Adipose tissue (tissue), 3 donors: ENCODE data around the gene TMEM87B. TPM values are rescaled to one million over a fixed set of nuclear protein-coding genes. Genes with fewer than 3 reads are reported as not detected.

Experiments used
- H3K27ac ChIP-seq: one replicate; pipeline ENCODE4 v1.5.1; 2013; ENCODE audit warnings: low read depth, low read length
- WGBS, 3 donors: extraction: QIAGEN DNeasy Blood & Tissue Kit; methylation state at CpG; one replicate each; pipeline ENCODE4 v1.1.7; 2013; 5-methylcytosine and 5-hydroxymethylcytosine counted together
- polyA plus RNA-seq, 3 donors: library from polyadenylated mRNA; stranded (reverse); fragments of 200-250 nt; gene quantifications; one replicate each; pipeline ENCODE4 v1.2.3, GENCODE V29; 2013
- donor health status: healthy with polysubstance abuse.
- donor health status: Bipolar disorder and iron deficiency.
- donor health status: healthy.

TMEM87B gene
- polyA plus RNA-seq, 3 donors = 10.0 to 10.3 (median 10.3) TPM

DNA sequence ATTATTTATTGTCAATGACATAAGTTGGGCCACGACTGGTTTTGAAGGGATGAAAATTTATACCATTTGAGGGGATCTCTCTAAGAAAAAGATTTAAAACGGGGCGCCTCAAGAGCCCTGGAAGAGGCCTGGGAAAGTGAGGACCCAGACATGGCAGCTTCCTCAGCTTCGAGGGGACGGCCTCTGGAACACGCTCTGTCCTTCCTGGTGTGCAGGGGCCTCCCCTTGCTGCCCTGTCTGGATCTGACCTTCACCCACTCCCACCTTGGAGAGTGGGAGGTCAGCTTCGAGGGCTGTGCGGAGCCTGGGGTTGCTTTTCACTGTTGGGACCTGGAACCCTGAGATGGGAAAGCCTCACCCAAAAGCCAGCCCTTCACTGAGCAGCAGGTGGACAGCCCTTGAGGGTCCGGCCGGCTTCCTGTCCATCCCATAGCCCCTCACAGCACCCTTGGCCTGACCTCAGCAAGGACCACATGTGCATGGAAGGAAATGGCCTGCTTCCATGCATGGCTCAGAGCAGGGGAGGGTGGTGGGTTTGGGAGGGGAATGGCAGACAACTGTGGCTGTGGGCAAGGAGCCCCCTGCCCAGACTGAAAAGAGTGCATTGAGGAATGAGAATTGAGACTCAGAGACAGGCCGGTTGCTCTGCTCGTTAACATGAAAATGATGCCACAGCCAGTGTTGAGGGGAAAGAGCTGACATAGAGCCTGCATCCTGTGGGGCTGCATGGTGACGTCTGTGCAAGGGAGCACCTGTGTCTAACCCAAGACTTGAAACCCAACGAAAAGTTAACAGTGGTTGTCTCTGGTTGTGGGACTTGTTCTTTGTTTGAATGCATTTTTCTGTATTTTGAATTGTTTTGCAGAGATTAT, 99.4 kb downstream of the TMEM87B start:
- WGBS, 3 donors = 80 to 88% (median 83%) methylated on average over 14 of the region's 14 CpGs
- no peak overlapping the region for H3K27ac ChIP-seq

DNA sequence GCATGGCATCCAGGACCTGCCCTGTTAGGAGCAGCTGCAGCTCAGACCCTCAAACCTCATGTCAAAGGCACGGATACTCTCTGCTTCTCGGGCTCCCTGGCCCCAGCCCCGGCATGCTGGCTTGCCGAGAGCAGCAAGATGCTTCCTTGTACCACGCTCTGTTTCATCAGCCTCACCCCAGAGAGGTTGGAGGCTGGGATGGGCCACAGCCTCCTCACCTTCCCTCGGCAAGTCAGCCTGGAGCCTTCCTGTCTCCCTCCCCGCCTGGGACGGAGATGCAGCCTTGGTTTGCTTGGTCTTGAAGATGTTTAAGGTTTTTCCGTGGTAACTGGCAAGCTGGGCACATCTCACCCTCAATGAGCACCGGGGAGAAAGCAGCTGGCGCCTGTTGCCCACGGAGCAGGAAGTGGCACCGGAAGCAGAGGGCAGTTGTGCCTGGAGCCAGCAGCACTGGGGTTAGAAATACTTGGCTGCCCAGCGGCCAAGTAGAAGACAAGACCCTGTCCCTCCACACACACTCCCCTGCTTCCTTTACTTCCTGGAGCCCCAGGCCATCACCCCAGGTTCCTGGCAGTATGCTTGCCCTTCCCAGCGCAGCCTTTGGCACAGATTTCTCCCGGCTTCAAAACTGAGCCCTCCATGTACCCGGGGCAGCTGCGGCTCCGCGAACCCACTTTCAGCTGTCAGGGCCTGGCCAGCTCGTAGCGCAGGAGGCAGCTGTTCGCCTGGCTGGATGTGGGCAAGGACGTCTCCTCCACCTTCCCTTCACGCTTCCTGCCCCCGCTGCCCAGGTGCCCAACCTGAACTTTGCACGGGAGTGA, 100.5 kb downstream of the TMEM87B start:
- WGBS, 3 donors = 65 to 74% (median 71%) methylated on average over 27 of the region's 27 CpGs
- H3K27ac ChIP-seq = no peak overlapping the region

DNA sequence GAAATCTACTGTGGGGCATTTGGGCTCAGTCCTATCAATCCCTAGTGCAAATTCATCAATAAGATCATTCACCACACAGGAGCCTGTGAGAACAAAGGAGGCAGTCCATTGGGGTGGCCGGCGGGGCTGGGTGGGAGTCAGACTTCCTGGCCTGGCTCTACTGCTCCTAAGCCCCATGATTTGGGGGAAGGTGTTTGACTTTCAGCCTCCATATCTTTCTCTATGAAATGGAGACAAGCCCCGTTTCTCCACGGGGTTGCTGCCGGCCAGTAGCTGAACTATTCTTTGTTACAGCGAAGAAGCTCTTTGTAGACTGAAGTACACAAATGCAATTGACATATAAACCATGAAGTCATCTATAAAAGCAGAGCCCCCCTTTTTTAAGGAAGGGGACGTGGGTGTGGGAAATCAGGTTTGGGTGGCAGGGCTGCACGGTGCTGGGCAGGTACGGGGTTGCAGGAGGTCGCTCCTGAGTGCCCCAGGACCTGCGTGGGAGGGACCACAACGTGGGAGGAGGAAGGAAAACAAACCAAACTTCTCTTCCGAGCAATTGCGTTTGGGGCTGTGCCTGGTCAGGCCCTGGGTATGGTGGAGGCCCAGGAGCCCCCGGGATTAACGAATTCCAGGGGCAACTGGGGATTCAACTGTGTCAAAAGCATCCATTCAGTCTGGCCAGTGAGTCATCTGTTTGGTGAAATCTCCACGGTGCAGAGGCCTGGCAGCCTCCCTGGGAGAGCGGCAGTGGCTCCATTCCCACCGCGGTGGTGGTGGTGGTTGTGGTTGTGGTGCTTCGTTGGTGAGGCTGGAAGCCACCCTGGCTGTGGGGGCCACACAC, 101.3 kb downstream of the TMEM87B start:
- H3K27ac ChIP-seq = no peak overlapping the region
- 64 to 66% (median 66%) methylated on average over 21 of the region's 21 CpGs for WGBS, 3 donors

DNA sequence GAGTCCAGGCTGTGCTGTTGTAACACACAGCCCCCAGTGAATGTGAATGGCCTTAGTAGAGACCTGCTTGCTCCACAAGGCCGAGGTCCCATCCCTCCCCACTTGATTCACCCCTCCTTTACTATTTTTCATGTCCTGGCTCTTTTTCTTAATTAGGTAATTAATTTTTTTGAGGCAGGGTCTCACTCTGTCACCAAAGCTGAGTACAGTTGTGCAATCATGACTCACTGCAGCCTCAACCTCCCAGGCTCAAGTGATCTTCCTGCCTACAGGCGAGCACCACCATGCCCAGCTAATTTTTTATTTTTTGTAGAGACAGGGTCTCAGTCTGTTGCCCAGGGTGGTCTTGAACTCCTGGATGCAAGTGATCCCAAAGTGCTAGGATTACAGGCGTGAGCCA, 102.4 kb downstream of the TMEM87B start:
- 51 to 79% (median 55%) methylated on average over 3 of the region's 3 CpGs for WGBS, 3 donors
- H3K27ac ChIP-seq = no peak overlapping the region

DNA sequence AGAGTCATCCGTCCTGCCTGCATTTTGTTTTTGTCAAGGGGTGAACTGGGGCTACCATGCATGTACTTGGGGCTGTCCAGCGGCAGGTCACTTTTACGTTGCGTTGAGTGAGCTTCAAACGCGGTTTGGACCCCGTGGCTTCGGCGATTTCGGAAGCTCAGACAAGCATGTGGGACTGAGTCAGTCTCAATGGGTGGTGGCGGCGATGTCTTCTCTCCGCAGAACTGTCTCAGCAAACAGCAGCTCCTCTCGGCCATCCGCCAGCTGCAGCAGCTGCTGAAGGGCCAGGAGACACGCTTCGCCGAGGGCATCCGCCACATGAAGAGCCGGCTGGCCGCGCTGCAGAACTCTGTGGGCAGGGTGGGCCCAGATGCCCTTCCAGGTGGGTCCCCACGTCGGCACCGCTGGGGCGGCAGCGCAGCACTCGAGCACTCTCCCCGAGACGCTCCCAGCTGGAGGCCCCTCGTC, 104.4 kb downstream of the TMEM87B start:
- 95 to 97% (median 97%) methylated on average over 31 of the region's 31 CpGs for WGBS, 3 donors

DNA sequence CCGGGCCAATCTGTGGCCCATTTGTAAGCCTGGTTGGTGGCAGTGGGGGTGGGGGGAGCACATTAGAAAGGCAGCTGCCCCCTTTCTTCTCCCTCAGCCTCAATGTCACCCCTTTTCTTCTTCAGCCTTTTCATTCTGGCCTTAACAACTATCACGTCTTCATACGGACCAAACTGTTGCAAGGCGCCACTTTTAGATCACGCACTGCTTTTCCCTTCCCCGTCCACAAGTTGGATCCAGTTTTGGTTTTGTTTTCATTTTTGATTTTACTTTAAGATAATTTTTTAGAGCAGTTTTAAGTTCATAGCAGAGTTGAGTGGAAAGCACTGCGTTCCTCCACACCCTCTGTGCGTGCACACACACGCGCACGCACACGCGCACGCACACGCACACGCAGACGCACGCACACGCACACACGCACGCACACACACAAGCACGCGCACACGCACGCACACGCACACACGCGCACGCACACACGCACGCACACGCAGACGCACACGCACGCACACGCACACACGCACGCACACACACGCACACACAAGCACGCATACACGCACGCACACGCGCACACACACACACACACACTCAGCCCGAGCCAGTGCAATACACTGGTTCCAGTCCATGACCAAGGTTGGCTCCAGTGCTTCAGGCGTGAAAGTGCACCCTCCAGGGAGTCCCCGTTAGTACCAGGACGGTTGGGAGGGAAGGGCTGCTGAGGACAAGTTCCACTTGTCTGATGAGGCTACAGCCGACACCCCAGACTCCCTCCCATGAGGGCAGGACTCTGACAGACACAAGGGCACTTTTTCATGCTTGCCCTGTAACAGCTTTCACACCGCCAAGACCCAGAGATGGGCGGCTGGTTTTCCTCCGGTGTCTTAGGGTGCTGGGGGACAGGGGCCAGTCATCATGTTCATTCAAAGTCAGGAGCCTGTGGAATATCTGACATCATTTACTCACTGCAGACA, 105.5 kb downstream of the TMEM87B start:
- 85 to 90% (median 88%) methylated on average over 38 to 51 of the region's 52 CpGs for WGBS, 3 donors
- H3K27ac ChIP-seq = no peak overlapping the region

More for the DNA sequence above, 104.4 kb downstream of the TMEM87B start:
- H3K27ac ChIP-seq = no peak overlapping the region

DNA sequence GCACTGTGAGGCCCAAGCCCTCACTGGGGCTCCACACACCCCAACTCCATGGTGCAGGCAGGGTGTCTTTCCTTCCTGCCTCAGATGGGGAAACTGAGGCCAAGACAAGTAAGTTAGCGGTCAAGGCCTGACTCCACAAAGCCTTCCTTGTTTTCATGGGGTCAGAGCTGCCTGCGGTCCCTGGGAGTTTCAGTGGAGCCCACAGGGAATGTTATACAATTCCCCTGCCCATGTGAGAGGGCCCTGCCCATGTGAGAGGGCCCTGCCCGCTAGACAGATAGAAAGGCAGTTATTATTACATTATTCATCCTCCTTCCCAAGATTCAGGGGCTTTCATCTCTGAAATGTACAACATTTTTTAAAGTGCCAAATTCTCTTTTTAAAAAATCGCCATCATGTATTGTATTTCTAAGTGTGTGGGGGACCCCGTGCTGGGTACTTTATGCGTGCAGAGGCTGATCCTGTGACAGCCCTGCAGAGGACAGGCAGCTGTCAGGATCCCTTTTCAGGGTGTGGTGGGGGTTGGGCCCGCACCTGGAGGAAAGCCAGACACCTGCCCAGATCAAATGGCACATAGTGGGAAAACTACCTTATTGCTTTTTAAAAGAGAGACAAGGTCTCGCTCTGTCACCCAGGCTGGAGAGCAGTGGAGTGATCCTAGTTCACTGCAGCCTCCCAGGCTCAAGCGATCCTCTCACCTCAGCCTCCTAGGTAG, 106.5 kb downstream of the TMEM87B start:
- 92 to 95% (median 93%) methylated on average over 9 of the region's 9 CpGs for WGBS, 3 donors
- no peak overlapping the region for H3K27ac ChIP-seq

DNA sequence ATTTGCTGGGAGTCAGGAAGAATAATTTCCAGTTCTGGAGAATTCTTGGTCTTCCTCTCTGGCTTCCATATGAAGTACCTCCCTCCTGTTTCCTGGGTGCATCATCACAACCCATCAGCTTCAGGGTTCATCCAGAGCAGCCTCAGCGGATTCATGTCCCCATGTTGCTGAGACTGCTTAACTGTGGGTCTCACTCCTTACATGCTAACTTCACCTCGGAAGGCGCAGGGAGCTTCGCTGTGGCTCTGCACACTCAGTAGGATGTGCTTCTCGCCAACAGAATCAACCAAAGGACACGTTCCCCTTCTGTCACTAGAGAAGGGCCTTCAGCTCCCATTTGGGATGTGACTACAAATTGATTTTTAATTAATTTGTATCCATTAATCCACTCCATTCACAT, 107.3 kb downstream of the TMEM87B start:
- WGBS, 3 donors = 94 to 97% (median 97%) methylated on average over 6 of the region's 6 CpGs
- H3K27ac ChIP-seq = no peak overlapping the region

DNA sequence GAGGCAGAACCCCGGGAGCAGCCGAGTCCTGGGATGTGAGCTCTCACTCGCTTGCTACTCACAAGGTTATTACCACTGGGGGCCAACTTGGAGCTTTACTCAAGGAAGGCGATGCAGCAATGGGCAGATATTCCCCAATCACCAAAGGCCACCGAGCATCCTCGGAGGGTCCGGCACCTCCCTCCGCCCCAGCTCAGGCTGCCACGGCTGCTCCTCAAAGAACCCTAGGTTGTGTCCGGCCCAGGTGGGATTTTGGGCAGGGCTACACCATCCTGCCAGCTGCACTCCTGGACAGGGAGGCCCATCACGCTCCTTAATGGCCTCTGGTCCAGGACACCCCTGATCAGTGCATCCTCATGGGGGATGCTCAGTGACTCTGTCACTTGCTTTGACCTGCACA, 107.9 kb downstream of the TMEM87B start:
- 94 to 96% (median 96%) methylated on average over 11 of the region's 11 CpGs for WGBS, 3 donors
- H3K27ac ChIP-seq = no peak overlapping the region

DNA sequence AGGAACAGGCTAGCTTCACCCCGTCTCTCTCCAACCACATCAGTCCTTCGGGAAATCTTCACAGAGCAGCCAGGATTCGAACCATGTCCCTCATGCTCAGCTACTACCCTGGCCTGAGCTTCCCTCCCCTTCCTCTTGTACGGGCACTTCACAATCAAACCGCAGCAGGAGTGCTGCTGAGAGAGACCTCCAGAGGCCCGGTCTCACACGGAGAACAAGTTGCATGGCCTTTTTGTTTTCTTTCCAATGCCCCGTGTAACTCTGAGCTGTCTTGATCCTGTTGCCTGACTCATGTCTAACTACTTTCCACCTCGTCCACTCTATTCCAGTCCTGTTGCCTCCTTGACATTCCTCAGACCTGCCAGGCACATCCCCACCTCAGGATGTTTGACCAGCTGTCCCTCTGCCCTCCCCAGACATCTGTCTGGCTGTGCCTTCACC, 108.5 kb downstream of the TMEM87B start:
- no peak overlapping the region for H3K27ac ChIP-seq
- WGBS, 3 donors = 65 to 87% (median 83%) methylated on average over 9 of the region's 9 CpGs

DNA sequence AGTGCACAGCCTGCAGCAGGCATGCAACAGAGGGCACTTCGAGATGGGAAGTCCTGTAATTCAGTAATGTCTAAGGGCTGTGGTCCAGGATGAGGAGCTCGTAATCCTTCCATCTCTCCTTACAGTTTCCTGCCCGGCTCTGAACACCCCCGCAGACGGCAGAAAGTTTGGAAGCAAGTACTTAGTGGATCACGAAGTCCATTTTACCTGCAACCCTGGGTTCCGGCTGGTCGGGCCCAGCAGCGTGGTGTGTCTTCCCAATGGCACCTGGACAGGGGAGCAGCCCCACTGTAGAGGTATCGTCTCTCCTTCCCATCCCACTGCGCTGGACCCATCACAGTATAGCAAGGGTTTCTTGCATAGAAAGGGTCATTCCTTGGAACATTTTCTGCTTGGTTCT, 109.8 kb downstream of the TMEM87B start:
- H3K27ac ChIP-seq = no peak overlapping the region

DNA sequence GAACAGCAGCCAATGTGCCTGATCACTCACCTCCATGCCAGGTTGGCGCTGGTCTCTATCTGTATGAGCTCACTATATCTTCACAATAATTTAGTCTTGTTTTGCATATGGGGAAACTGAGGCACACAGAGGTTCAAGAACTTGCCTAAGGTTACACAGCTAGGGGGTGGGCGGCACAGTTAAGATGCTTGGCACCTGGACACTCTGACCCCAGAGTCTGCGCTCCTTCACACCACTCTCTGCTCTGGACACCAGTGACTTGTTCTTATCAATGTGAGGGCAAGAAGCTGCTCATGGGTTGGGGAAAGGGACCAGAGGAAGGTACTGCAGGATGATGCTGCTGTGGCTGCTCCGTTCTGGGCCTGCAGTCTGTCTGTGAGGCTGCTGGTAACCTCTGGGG, 110.2 kb downstream of the TMEM87B start:
- H3K27ac ChIP-seq = no peak overlapping the region
- 90 to 94% (median 94%) methylated on average over 4 of the region's 4 CpGs for WGBS, 3 donors

More for the DNA sequence above, 109.8 kb downstream of the TMEM87B start:
- 87 to 92% (median 91%) methylated on average over 11 of the region's 11 CpGs for WGBS, 3 donors

DNA sequence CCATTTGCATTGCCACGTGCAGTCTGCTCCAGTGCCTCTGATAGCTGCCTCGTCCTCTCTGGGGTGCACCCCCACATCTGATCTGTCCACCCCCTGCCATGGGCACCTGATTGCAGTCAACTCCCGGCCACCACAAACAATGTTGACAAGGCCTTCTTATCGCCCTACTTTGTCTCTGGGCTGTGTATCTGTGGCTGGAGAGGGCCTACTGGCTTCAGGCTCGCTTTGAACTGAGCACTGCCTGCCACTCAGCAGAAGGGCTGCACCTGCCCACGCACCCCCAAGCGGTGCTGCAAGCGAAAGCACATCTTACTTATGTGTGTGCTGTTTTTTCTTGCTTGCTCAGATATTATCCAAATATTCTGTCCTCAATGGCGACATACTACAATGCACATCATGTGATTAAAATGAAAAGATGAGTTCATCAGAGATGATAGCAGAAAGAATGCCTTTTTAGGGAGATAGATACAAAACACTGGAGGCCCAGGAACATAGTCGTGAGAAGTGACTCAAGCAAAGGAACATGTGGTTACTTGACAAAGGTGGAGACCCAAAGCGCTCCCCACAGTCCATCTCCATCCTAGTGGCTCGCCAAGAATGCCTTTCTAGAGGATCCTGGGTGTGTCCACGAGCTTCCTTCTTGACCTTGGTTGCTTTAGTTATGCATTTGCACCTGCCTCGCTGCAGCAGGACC, 111.9 kb downstream of the TMEM87B start:
- H3K27ac ChIP-seq = no peak overlapping the region
- WGBS, 3 donors = 73 to 84% (median 81%) methylated on average over 14 of the region's 14 CpGs

DNA sequence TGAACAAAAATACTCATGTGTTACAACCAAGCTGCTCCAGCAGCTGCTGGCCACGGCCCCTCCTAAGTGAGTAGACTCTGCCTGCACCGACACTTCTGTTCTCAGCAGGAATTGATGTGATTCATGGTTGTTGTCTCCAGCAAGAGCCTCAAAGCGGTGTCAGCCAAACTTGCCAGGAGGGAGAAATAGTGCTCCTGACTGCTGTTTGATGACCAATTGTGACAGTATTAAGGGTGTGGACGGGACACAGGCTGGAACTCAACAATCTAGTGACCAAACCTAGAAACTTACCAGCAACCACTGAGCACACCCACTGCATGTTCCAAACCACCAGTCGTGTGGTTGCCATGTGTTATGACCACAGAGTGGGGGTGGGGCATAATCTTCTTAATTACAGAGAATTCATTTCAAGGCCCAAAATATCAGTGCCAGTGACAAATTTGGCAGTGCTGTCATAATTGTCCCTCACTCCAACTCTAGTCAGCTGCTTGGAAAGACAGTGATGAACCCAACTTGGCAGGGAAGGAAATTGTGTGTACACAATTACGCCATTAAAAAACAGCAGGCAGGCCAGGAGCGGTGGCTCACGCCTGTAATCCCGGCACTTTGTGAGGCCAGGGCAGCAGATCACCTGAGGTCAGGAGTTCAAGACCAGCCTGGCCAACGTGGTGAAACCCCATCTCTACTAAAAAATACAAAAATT, 113.5 kb downstream of the TMEM87B start:
- WGBS, 3 donors = 83% methylated on average over 10 of the region's 10 CpGs
- H3K27ac ChIP-seq = no peak overlapping the region
